K562 (cell line): ENCODE results near the gene CLEC2D. TPM values are rescaled to one million over a fixed set of nuclear protein-coding genes. Genes with fewer than 3 reads are reported as not detected.

Experiments used
- DIDO1 ChIP-seq: fragments of 450-650 bp; IDR thresholded peaks from 2 replicates; pipeline ENCODE4 v1.6.1; 2016; ENCODE audit warnings: low read depth, missing biosample characterization, missing genetic modification characterization
- RBM22 ChIP-seq: fragments of 200-400 bp; formaldehyde crosslinking; IDR thresholded peaks from 2 replicates; pipeline ENCODE4 v1.6.1; 2018; ENCODE audit warnings: low read length, low read depth; ENCODE audit not compliant: poor library complexity, severe bottlenecking
- RUNX1 ChIP-seq: sonication (generic); IDR thresholded peaks from 2 replicates; pipeline ENCODE4 v1.6.1; 2016; ENCODE audit warnings: antibody characterized with exemption, low read depth
- ZNF24 ChIP-seq: fragments of 450-650 bp; IDR thresholded peaks from 2 replicates; pipeline ENCODE4 v1.6.1; 2016
- ZNF76 ChIP-seq: fragments of 250-450 bp; sonication (Bioruptor Pico); IDR thresholded peaks from 2 replicates; pipeline ENCODE4 v1.4.0; 2020; ENCODE audit warnings: mild to moderate bottlenecking, moderate library complexity, borderline replicate concordance
- polyA plus RNA-seq, 8 experiments: library from polyadenylated mRNA; depleted of rRNA in 4 of 8; stranded (reverse) in 5 of 8; unstranded in 3 of 8; fragments of >200 nt; fragmentation: Nextera tagmentation in 2 of 8; fragmentation: Illumina TruSeq in 1 of 8; extraction: Ambion mirVana in 2 of 8; extraction: Trizol in 1 of 8; gene quantifications; 2 replicates each; pipeline versions ENCODE4 v1.2.1 to v1.2.3, GENCODE V29; 2011 to 2014; ENCODE audit warnings: inconsistent platforms in 1 of 8, missing spikeins in 1 of 8
- total RNA-seq, 7 experiments: library from RNA; depleted of rRNA in 6 of 7; stranded (reverse); fragments of >200 nt in 6 of 7; fragmentation: Illumina TruSeq in 2 of 7; extraction: Trizol in 2 of 7; gene quantifications; 2 replicates each; pipeline versions ENCODE4 v1.2.1 to v1.2.3, GENCODE V29; 2011 to 2021; ENCODE audit warnings: low replicate concordance in 1 of 7
- TF ChIP-seq, protein P1 (sequence below): fragments of 450-650 bp; IDR thresholded peaks from 2 replicates; pipeline ENCODE4 v1.6.1; 2016; ENCODE audit warnings: mild to moderate bottlenecking
- TF ChIP-seq, protein P2 (sequence below): fragments of 450-650 bp; IDR thresholded peaks from 2 replicates; pipeline ENCODE4 v1.6.1; 2016; ENCODE audit warnings: mild to moderate bottlenecking, moderate library complexity

The CLEC2D gene
- total and polyA plus RNA-seq, 9 of the 15 experiments (the other 6 are each of a cell fraction or from before 2014, with no cell fraction given) = 1.4 to 5.0 (median 2.2) TPM

DNA sequence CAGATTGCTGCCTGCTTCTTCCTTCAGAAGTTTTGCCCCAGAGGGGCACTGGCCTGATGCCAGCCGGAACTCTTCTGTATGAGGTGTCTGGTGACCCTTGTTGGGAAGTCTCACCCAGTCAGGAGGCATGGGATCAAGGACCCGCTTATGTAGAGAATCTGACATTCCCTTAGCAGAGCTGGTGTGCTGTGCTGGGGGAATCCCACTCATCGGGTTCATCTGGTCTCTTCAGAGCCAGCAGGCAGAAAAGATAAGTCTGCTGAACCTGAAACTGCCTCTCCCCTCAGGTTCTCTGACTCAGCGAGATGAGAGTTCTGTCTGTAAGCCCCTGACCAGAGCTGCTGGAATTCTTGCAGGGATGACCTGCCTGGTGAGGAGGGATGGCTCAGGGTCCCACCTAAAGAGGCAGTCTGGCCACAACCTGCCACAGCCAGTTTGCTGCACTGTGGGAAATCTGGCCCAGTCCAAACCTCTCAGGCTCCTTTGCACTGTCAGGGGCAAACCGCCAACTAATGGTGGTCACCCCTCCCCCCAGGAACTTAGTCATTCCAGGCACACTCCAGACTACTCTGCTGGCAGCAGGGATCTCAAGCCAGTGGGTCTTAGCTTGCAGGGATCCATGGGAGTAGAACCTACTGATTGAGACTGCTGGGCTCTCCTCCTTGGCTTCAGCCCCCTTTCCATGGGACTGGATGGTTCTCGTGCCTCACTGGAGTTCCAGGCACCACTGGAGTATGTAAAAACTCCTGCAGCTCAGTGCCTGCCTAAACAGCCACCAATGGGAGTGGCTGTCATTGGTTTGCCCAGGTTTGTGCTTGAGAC lies 4.1 kb downstream of the CLEC2D start (continued):
- TF ChIP-seq RUNX1 (no peak), RBM22 (no peak), DIDO1 (no peak), ZNF24 (no peak), ZNF76 (CRISPR knock-in tag) (no peak)
- TF ChIP-seq, protein P1, sequence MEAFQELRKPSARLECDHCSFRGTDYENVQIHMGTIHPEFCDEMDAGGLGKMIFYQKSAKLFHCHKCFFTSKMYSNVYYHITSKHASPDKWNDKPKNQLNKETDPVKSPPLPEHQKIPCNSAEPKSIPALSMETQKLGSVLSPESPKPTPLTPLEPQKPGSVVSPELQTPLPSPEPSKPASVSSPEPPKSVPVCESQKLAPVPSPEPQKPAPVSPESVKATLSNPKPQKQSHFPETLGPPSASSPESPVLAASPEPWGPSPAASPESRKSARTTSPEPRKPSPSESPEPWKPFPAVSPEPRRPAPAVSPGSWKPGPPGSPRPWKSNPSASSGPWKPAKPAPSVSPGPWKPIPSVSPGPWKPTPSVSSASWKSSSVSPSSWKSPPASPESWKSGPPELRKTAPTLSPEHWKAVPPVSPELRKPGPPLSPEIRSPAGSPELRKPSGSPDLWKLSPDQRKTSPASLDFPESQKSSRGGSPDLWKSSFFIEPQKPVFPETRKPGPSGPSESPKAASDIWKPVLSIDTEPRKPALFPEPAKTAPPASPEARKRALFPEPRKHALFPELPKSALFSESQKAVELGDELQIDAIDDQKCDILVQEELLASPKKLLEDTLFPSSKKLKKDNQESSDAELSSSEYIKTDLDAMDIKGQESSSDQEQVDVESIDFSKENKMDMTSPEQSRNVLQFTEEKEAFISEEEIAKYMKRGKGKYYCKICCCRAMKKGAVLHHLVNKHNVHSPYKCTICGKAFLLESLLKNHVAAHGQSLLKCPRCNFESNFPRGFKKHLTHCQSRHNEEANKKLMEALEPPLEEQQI = no peak
- TF ChIP-seq, protein P2, sequence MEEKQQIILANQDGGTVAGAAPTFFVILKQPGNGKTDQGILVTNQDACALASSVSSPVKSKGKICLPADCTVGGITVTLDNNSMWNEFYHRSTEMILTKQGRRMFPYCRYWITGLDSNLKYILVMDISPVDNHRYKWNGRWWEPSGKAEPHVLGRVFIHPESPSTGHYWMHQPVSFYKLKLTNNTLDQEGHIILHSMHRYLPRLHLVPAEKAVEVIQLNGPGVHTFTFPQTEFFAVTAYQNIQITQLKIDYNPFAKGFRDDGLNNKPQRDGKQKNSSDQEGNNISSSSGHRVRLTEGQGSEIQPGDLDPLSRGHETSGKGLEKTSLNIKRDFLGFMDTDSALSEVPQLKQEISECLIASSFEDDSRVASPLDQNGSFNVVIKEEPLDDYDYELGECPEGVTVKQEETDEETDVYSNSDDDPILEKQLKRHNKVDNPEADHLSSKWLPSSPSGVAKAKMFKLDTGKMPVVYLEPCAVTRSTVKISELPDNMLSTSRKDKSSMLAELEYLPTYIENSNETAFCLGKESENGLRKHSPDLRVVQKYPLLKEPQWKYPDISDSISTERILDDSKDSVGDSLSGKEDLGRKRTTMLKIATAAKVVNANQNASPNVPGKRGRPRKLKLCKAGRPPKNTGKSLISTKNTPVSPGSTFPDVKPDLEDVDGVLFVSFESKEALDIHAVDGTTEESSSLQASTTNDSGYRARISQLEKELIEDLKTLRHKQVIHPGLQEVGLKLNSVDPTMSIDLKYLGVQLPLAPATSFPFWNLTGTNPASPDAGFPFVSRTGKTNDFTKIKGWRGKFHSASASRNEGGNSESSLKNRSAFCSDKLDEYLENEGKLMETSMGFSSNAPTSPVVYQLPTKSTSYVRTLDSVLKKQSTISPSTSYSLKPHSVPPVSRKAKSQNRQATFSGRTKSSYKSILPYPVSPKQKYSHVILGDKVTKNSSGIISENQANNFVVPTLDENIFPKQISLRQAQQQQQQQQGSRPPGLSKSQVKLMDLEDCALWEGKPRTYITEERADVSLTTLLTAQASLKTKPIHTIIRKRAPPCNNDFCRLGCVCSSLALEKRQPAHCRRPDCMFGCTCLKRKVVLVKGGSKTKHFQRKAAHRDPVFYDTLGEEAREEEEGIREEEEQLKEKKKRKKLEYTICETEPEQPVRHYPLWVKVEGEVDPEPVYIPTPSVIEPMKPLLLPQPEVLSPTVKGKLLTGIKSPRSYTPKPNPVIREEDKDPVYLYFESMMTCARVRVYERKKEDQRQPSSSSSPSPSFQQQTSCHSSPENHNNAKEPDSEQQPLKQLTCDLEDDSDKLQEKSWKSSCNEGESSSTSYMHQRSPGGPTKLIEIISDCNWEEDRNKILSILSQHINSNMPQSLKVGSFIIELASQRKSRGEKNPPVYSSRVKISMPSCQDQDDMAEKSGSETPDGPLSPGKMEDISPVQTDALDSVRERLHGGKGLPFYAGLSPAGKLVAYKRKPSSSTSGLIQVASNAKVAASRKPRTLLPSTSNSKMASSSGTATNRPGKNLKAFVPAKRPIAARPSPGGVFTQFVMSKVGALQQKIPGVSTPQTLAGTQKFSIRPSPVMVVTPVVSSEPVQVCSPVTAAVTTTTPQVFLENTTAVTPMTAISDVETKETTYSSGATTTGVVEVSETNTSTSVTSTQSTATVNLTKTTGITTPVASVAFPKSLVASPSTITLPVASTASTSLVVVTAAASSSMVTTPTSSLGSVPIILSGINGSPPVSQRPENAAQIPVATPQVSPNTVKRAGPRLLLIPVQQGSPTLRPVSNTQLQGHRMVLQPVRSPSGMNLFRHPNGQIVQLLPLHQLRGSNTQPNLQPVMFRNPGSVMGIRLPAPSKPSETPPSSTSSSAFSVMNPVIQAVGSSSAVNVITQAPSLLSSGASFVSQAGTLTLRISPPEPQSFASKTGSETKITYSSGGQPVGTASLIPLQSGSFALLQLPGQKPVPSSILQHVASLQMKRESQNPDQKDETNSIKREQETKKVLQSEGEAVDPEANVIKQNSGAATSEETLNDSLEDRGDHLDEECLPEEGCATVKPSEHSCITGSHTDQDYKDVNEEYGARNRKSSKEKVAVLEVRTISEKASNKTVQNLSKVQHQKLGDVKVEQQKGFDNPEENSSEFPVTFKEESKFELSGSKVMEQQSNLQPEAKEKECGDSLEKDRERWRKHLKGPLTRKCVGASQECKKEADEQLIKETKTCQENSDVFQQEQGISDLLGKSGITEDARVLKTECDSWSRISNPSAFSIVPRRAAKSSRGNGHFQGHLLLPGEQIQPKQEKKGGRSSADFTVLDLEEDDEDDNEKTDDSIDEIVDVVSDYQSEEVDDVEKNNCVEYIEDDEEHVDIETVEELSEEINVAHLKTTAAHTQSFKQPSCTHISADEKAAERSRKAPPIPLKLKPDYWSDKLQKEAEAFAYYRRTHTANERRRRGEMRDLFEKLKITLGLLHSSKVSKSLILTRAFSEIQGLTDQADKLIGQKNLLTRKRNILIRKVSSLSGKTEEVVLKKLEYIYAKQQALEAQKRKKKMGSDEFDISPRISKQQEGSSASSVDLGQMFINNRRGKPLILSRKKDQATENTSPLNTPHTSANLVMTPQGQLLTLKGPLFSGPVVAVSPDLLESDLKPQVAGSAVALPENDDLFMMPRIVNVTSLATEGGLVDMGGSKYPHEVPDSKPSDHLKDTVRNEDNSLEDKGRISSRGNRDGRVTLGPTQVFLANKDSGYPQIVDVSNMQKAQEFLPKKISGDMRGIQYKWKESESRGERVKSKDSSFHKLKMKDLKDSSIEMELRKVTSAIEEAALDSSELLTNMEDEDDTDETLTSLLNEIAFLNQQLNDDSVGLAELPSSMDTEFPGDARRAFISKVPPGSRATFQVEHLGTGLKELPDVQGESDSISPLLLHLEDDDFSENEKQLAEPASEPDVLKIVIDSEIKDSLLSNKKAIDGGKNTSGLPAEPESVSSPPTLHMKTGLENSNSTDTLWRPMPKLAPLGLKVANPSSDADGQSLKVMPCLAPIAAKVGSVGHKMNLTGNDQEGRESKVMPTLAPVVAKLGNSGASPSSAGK = no peak
